NCI-H82 (cell line): Measurements from ENCODE around the gene GPRC6A.
"Not testable (repeated sequence)": the region's sequence is repeated elsewhere in the genome, so short reads cannot be mapped to it uniquely, and the experiment has no call there.

Experiments used
- DNase-seq: peaks from one replicate; lab custom pipeline; 2025; lab: John Stamatoyannopoulos, UW

The GPRC6A gene

GRCh38 chr6:116828983-116829382 lies at the start of gene GPRC6A:
Gene GPRC6A, minus strand, starts transcription at chr6:116829083. Its CDS starts 70 bp downstream, at chr6:116829013.
- DNase-seq: no peak

GRCh38 chr6:116877743-116878142 lies 48.9 kb upstream of the GPRC6A start:
- peak; percentile 37 for DNase-seq

- DNase-seq: no peak
Measured at GRCh38 chr6:116876635-116877611, 48.0 kb upstream of the GPRC6A start, which contains the start of gene RFX6. Gene RFX6, plus strand, starts transcription at chr6:116877242. Its CDS starts 34 bp downstream, at chr6:116877276.

- DNase-seq: no peak
Measured at GRCh38 chr6:116876107-116876506, 47.2 kb upstream of the GPRC6A start.

GRCh38 chr6:116872771-116873170 lies 43.9 kb upstream of the GPRC6A start:
- DNase-seq: no peak

GRCh38 chr6:116866281-116866871 lies 37.5 kb upstream of the GPRC6A start:
- DNase-seq: no peak

GRCh38 chr6:116859264-116859663 lies 30.4 kb upstream of the GPRC6A start:
- DNase-seq: no peak

- no peak for DNase-seq
Measured at GRCh38 chr6:116858060-116858459, 29.2 kb upstream of the GPRC6A start.

- peak; percentile 30 for DNase-seq
Measured at GRCh38 chr6:116847227-116847626, 18.3 kb upstream of the GPRC6A start.

GRCh38 chr6:116842459-116842858 lies 13.6 kb upstream of the GPRC6A start:
- DNase-seq: no peak

GRCh38 chr6:116840091-116840490 lies 11.2 kb upstream of the GPRC6A start:
- no peak for DNase-seq

- DNase-seq: no peak
Measured at GRCh38 chr6:116836606-116837342, 7.9 kb upstream of the GPRC6A start.

GRCh38 chr6:116834526-116834925 lies 5.6 kb upstream of the GPRC6A start:
- not testable (repeated sequence) for DNase-seq

- no peak for DNase-seq
Measured at GRCh38 chr6:116827561-116828240, 1.2 kb downstream of the GPRC6A start.

GRCh38 chr6:116816336-116816735 lies 12.5 kb downstream of the GPRC6A start:
- peak; percentile 27 for DNase-seq

- no peak for DNase-seq
Measured at GRCh38 chr6:116812051-116812650, 16.7 kb downstream of the GPRC6A start.

GRCh38 chr6:116801971-116802370 lies 26.9 kb downstream of the GPRC6A start:
- no peak for DNase-seq

- DNase-seq: peak; percentile 10
Measured at GRCh38 chr6:116799945-116800344, 28.9 kb downstream of the GPRC6A start.

GRCh38 chr6:116797585-116797984 lies 31.3 kb downstream of the GPRC6A start:
- no peak for DNase-seq

GRCh38 chr6:116793224-116793623 lies 35.7 kb downstream of the GPRC6A start:
- DNase-seq: no peak

GRCh38 chr6:116783852-116784251 lies 45.0 kb downstream of the GPRC6A start:
- DNase-seq: no peak
